Measurements from ENCODE around the gene LMNA.

The LMNA gene

GRCh38 chr1:156160743-156161171, 46.2 kb downstream of the LMNA start:
- H3K27me3 ChIP-seq (ENCODE audit: insufficient read depth, poor library complexity, severe bottlenecking), result no peaks in the 10 kb centered on the region
- no peak overlapping the region for H3K4me3 ChIP-seq (replicated peaks; ENCODE audit: insufficient read depth, low read length)
- TF ChIP-seq GABPA (IDR thresholded peaks at IDR 0.05; ENCODE audit: low read depth) (no peak), REST (IDR thresholded peaks at IDR 0.05; ENCODE audit: insufficient replicate concordance, low read depth) (no peak), CTCF (IDR thresholded peaks at IDR 0.05; ENCODE audit: insufficient read depth, low read length) (no peak), SPI1 (IDR thresholded peaks at IDR 0.05; ENCODE audit: borderline replicate concordance, low read depth) (no peak)
- DNase-seq (ENCODE audit: low read depth in 1 of 2, low spot score in 1 of 2), result no peak
- H3K27ac ChIP-seq (replicated peaks), result no peak overlapping the region

GRCh38 chr1:156162430-156163037, 48.0 kb downstream of the LMNA start:
- H3K27ac ChIP-seq (replicated peaks), result no peak overlapping the region
- no peak for TF ChIP-seq SPI1 (IDR thresholded peaks at IDR 0.05; ENCODE audit: borderline replicate concordance, low read depth)
- no peak for TF ChIP-seq CTCF (IDR thresholded peaks at IDR 0.05; ENCODE audit: insufficient read depth, low read length)
- no peak for TF ChIP-seq REST (IDR thresholded peaks at IDR 0.05; ENCODE audit: insufficient replicate concordance, low read depth)
- TF ChIP-seq POLR2AphosphoS5 (IDR thresholded peaks at IDR 0.05; ENCODE audit: low read depth), result no peak
- no peak for TF ChIP-seq GABPA (IDR thresholded peaks at IDR 0.05; ENCODE audit: low read depth)
- H3K27me3 ChIP-seq (ENCODE audit: insufficient read depth, poor library complexity, severe bottlenecking), result no peaks in the 10 kb centered on the region
- H3K4me3 ChIP-seq (replicated peaks; ENCODE audit: insufficient read depth, low read length), result no peak overlapping the region
- DNase-seq (ENCODE audit: low read depth in 1 of 2, low spot score in 1 of 2), result no peak

GRCh38 chr1:156163712-156164111, 49.2 kb downstream of the LMNA start:
- TF ChIP-seq SPI1 (IDR thresholded peaks at IDR 0.05; ENCODE audit: borderline replicate concordance, low read depth) (no peak), GABPA (IDR thresholded peaks at IDR 0.05; ENCODE audit: low read depth) (no peak), POLR2AphosphoS5 (IDR thresholded peaks at IDR 0.05; ENCODE audit: low read depth) (no peak), CTCF (IDR thresholded peaks at IDR 0.05; ENCODE audit: insufficient read depth, low read length) (no peak), REST (IDR thresholded peaks at IDR 0.05; ENCODE audit: insufficient replicate concordance, low read depth) (no peak)
- no peak for DNase-seq (ENCODE audit: low read depth in 1 of 2, low spot score in 1 of 2)

More at GRCh38 chr1:156163712-156164111, 49.2 kb downstream of the LMNA start:
- H3K27me3 ChIP-seq (ENCODE audit: insufficient read depth, poor library complexity, severe bottlenecking), result no peaks in the 10 kb centered on the region
- no peak overlapping the region for H3K4me3 ChIP-seq (replicated peaks; ENCODE audit: insufficient read depth, low read length)
- H3K27ac ChIP-seq (replicated peaks), result no peak overlapping the region
